IMR-90 (cell line): ENCODE data around the gene TIMM13.

Experiments used
- BHLHE40 ChIP-seq: fragments of 150-350 bp; IDR thresholded peaks from 2 replicates; pipeline ENCODE4 v1.6.1; 2016; ENCODE audit warnings: mild to moderate bottlenecking, low read depth, low read length
- CEBPB ChIP-seq: IDR thresholded peaks from 2 replicates; pipeline ENCODE4 v1.6.1; 2012; ENCODE audit warnings: low read depth, low read length, improper control_type of control experiment
- CHD1 ChIP-seq: IDR thresholded peaks from 2 replicates; pipeline ENCODE4 v1.6.1; 2012; ENCODE audit warnings: low read depth, low read length, improper control_type of control experiment
- ELK1 ChIP-seq: fragments of 150-350 bp; IDR thresholded peaks from 2 replicates; pipeline ENCODE4 v1.6.1; 2016; ENCODE audit warnings: low read depth, mild to moderate bottlenecking, low read length, moderate library complexity, borderline replicate concordance
- MAFK ChIP-seq: IDR thresholded peaks from 2 replicates; pipeline ENCODE4 v1.6.1; 2012; ENCODE audit warnings: low read depth, low read length, improper control_type of control experiment
- MAZ ChIP-seq: IDR thresholded peaks from 2 replicates; pipeline ENCODE4 v1.6.1; 2012; ENCODE audit warnings: low read depth, mild to moderate bottlenecking, low read length, improper control_type of control experiment, moderate library complexity, borderline replicate concordance
- MXI1 ChIP-seq: IDR thresholded peaks from 2 replicates; pipeline ENCODE4 v1.6.1; 2012; ENCODE audit warnings: low read depth, mild to moderate bottlenecking, low read length, moderate library complexity, borderline replicate concordance
- POLR2A ChIP-seq: IDR thresholded peaks from 2 replicates; pipeline ENCODE4 v1.6.1; 2012; ENCODE audit warnings: mild to moderate bottlenecking, low read depth, low read length
- RAD21 ChIP-seq: IDR thresholded peaks from 2 replicates; pipeline ENCODE4 v1.6.1; 2012; ENCODE audit warnings: low read length, improper control_type of control experiment
- RFX5 ChIP-seq: IDR thresholded peaks from 2 replicates; pipeline ENCODE4 v1.8.0; 2012; ENCODE audit warnings: low read depth, mild to moderate bottlenecking, low read length, moderate library complexity
- SMC3 ChIP-seq: fragments of 150-350 bp; IDR thresholded peaks from 2 replicates; pipeline ENCODE4 v1.6.1; 2016; ENCODE audit warnings: low read depth, mild to moderate bottlenecking, antibody characterized with exemption, low read length, moderate library complexity
- USF2 ChIP-seq: fragments of 150-350 bp; IDR thresholded peaks from 2 replicates; pipeline ENCODE4 v1.6.1; 2017; ENCODE audit warnings: mild to moderate bottlenecking, antibody characterized with exemption, low read length, low read depth
- TF ChIP-seq, protein P1 (sequence below): conservative IDR thresholded peaks from 2 replicates; pipeline ENCODE4 v1.5.1; 2012; ENCODE audit warnings: mild to moderate bottlenecking, low read depth, low read length, improper control_type of control experiment

GRCh38 chr19:2460245-2460644 lies 32.9 kb upstream of the TIMM13 start:
- TF ChIP-seq CEBPB (no peak), SMC3 (no peak), POLR2A (no peak), RAD21 (no peak), RFX5 (no peak), CHD1 (no peak), USF2 (no peak), BHLHE40 (no peak), MXI1 (no peak), MAZ (no peak), MAFK (no peak), ELK1 (no peak)
- TF ChIP-seq, protein P1, sequence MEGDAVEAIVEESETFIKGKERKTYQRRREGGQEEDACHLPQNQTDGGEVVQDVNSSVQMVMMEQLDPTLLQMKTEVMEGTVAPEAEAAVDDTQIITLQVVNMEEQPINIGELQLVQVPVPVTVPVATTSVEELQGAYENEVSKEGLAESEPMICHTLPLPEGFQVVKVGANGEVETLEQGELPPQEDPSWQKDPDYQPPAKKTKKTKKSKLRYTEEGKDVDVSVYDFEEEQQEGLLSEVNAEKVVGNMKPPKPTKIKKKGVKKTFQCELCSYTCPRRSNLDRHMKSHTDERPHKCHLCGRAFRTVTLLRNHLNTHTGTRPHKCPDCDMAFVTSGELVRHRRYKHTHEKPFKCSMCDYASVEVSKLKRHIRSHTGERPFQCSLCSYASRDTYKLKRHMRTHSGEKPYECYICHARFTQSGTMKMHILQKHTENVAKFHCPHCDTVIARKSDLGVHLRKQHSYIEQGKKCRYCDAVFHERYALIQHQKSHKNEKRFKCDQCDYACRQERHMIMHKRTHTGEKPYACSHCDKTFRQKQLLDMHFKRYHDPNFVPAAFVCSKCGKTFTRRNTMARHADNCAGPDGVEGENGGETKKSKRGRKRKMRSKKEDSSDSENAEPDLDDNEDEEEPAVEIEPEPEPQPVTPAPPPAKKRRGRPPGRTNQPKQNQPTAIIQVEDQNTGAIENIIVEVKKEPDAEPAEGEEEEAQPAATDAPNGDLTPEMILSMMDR = no peak
